ENCODE data around the gene SULT2B1.

Gene SULT2B1

DNA sequence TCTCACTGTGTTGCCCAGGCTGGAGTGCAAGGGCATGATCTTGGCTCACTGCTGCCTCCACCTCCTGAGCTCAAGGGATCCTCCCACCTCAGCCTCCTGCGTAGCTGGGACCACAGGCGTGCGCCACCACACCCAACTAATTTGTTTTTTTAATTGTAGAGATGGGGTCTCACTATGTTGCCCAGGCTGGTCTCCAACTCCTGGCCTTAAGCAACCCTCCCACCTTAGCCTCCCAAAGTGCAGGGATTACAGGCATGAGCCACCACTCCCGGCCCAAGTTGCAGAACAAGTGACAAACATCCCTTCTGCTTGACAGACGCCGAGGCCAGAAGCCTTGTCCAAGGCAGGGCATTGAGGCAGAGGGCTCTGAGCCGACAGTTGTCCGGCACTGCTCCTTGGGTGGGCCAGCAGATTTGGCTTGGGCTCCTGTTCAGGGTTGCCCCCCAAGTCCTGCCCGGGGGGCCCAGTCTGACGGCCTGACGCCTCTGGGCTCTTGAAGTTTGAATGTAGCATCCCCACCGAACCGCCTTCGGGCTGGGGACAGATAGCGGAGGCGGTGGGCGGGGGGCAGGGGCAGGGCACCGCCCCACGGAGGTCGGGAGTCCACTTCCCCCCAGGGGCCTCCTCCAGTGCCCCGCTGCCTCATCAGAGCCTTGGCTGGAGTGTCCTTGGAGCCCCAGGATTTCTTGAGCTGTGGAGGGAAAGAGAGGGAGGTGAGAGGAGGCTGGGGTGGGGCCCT is 48.9 kb downstream of the SULT2B1 start:
- no peak for DNase-seq (ENCODE audit: low read depth in 2 of 2)

DNA sequence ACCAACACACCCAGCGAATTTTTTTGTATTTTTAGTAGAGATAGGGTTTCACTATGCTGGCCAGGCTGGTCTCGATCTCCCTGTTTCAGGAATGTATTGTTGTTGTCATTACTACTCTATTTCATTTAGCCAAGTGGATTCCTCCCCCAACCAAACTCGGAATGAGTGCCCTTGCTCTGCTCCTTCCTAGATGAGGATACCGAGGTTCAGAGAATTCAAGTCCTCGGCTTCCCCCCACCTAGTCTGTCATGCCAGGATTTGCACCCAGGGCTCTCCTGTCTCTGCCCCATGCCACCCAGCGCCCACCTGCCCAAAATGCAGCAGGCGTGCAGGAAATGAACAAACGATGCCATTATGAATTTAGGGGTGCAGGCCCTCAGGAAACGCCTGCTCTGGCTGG is 51.0 kb downstream of the SULT2B1 start:
- no peak for DNase-seq (ENCODE audit: low read depth in 2 of 2)

DNA sequence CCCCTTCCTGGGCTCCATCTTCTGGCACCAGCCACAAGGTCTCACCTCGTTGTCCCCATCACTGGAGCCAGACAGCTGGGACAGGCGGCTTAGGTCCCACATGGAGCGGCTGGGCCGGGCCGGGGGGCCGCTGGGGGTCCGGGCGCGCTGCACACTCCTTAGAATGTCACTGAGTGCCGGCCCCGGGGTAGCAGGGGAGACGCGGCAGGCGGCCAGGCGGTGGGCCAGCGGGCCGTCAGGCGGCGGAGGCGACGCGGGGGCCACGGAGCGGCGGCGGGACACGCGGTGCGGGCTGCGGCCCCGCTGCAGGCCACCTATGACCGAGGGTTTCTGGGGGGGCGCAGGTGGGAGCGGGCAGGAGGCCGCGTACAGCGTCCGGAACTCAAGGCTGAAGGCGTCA is 51.5 kb downstream of the SULT2B1 start:
- no peak for DNase-seq (ENCODE audit: low read depth in 2 of 2)

DNA sequence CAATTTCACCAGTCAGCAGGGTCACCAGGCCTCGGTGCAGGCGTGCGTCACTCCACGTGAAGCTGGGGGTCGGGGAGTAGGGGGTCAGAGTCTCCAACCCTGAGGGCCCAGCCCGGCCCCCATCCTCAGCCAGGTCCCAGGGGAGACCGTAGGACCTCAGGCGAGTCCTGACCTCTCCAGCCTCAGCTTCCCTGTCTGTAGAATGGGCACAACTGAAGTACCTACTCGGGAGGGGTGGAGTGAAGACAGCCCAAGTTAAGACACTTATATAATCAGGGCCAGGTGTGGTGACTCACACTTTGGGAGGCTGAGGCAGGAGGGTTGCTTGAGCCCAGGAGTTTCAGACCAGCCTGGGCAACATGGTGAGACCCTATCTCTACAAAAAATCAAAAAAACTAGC is 51.9 kb downstream of the SULT2B1 start:
- DNase-seq (ENCODE audit: low read depth in 2 of 2): no peak

DNA sequence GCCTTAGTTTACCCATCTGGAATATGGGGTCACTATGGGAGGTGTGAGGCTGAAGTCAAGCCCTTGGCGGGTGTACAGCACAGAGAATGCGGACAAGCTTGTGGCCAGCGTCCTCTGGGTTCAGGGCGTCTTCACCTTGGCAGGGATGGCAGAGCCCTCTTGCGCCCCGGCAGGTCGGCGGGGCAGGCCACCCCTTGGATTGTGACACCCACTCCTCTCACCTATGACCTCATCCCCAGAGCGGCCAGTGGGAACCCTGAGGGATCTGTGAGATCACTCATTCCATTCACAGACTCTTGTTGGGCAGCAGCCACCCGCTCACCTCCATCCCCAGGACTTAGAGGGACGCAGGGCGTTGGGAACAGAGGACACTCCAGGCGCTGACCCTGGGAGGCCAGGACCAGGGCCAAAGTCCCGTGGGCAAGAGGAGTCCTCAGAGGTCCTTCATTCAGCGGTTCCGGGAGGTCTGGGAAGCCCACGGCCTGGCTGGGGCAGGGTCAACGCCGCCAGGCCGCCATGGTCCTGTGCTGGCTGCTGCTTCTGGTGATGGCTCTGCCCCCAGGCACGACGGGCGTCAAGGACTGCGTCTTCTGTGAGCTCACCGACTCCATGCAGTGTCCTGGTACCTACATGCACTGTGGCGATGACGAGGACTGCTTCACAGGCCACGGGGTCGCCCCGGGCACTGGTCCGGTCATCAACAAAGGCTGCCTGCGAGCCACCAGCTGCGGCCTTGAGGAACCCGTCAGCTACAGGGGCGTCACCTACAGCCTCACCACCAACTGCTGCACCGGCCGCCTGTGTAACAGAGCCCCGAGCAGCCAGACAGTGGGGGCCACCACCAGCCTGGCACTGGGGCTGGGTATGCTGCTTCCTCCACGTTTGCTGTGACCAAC is 54.7 kb downstream of the SULT2B1 start, which contains the start of gene SPACA4:
Gene SPACA4 (plus strand): TSS at position 280 of the 896 bp plus-strand sequence. CDS start 237 bp downstream, at position 517.
- no peak for DNase-seq (ENCODE audit: low read depth in 2 of 2)

DNA sequence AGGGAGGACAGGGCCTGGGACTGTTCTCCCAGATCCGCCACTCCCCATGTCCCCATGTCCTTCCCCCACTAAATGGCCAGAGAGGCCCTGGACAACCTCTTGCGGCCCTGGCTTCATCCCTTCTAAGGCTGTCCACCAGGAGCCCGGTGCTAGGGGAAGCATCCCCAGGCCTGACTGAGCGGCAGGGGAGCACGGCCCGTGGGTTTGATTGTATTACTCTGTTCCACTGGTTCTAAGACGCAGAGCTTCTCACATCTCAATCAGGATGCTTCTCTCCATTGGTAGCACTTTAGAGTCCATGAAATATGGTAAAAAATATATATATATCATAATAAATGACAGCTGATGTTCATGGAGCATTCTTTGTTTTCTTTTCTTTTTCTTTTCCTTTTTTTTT is 55.4 kb downstream of the SULT2B1 start:
- DNase-seq (ENCODE audit: low read depth in 2 of 2): no peak

DNA sequence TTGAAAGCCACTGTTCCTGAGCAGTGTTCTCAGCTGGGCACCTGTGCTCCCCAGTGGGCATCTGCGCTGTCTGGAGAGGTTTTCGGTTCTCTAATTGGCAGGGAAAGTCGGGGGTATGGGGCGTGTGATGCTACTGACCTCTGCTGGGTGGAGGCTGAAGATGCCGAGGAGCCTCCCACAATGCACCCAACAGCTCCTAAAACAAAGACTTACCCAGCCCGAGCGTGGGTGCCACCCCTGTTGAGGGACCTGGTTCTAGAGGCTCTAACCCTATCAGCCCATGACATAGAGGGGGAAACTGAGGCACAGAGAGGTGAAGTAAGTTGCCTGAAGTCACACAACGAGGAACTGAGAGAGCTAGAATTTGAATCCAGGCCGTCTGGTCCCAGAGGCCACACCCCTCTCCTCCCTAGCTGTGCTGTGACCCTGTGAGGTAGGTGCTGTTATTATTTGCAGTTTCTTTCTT is 56.9 kb downstream of the SULT2B1 start:
- DNase-seq (ENCODE audit: low read depth in 2 of 2): no peak

DNA sequence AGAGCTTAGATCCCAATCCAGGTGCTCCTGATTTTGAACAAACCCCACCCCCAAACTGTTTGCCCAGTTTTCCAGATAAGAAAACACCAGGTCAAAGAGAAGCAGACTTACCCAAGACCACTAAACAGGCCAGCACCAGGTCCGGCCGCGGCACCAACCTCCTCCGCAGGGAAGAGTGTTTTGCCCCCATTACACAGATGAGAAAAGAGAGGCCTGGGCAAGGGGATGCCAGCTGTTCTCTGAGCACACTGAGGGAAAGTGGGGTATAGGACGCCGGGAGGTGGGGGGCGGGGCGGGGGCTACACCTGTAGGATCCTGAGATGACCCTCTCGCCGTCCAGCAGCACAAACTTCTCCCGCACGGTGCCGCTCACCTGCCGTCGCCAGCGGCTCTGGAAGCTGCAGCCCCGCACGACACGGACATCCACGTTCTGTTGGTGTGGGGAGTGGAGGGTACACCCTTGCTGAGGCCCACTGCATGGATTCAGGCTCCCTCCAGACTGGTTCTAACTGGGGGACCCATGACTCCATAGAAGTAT is 57.7 kb downstream of the SULT2B1 start:
- no peak for DNase-seq (ENCODE audit: low read depth in 2 of 2)

DNA sequence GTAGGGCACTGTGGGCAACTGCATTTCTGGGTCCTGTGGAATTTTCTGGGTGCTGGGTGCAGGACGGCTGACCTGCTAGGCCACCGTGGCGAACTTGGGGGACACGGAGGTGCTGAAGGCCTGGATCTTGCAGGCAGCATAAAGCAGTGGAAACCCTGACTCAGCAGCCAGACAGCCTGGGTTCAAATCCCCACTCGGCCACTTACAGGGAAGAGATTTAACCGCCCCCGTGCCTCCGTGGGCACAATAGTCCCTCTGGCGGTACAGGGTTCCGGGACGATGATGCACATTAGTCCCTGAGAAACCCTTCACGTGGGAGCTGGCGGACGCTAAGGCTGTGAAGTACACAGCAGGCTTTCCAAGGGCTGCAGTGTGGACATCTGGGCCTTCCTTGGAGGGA is 59.9 kb downstream of the SULT2B1 start:
- DNase-seq (ENCODE audit: low read depth in 2 of 2): no peak

DNA sequence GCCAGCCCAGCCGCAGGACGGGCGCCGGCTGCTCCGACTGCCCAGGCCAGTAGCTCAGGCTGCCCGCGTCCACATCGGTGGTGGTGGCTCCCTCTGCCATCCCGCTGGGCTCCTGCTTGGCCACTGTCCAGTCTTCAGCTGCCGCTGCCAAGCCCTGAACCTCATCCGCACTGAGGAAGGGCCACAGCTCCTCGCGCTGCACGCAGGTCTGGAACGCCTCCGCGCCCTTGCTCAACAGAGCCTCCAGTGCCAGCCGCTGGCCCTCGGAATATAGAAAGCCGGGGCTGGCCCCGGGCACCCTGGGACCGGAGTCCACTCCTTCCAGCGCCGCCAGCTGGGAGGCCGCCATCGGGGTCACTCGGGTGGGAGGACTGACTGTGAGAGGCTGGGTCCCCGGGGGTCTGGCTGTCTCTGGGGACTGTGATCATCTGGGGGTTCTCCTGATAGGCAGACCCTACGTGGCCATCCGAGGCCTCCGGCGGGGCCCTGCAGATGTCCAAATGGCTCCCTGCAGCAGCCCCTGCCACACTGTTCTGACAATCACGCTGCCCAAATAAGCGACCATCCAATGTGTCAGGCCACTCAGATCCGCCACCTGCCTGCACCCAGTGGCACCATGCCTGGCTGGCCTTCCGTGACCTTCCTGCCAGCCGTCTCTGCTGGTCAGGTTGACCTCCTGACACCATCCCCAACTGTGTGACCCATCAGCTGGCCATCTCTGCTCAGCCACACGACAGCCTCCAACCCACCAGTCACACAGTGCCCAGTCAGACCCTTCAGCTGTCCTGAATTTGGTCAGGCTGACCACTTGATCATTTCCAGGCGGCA is 61.3 kb downstream of the SULT2B1 start:
- DNase-seq (ENCODE audit: low read depth in 2 of 2): no peak

DNA sequence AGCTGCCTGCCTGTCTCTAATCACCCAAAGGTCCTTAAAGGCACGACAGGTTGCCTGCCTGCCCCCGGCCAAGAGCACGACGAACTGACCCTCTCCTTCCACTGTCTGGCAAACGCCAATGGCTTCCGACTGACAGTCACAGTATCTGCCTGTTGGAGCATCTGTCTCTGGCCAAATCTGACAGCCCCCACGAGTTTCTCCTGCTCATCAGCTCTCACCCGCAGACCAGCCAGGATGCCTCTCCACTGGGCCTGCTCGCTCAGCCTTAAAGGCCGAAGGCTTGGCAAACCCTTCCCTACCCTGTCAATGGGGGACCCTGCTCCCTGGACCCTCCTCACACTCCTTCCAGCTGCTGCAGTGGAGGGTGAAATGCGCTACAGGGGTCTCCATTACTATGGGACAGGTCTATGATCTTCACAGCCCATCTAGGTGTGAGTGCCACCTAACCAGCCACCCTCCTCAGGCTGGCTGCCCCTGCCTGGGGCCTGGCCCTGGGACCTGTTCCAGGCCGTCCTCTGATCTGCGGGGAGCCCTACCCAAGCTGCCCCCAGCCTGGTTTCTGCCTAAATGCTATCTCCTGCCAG is 62.0 kb downstream of the SULT2B1 start:
- DNase-seq (ENCODE audit: low read depth in 2 of 2): no peak

DNA sequence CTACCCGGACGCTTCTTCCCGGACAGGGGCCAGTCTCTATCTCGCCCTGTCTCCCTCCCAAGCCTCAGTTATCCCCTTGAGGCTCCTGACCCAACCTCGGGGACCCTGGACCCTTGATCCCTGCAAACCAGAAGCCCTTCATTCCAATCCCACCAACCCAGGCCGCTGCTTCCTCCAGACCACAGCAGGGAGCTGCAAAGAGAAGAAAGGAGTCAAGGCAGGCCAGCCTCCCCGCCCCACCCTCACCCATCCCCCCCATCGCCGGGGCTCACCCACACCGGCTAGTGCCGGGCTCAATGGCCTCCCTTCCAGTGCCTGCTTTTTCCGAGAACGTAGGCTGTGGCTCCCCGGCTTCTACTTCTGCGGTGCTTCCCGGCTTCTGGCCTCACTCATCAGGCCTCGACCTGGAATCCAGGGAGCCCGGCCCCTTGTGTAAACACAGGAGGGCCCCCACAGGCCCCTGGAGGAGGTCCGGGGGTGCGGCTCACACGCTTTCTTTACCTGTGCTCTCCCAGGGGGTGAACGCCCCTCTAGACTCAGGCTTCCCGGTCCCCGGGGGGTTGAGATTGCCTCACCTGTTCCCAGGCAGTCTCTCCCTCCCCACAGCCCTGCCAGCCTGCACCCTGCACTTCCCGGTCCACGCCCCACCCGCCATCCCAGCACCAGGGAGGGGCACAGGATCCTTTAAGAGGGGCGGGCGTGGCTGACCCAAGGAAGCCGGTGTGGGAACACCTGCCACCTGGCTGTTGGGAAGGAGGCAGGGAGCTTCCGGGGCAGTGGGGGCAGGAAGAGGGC is 62.7 kb downstream of the SULT2B1 start, which contains the start of gene FAM83E:
Gene FAM83E (minus strand): TSS at position 641 of the 795 bp plus-strand sequence. CDS start 1,704 bp downstream, outside the sequence.
- no peak for DNase-seq (ENCODE audit: low read depth in 2 of 2)

DNA sequence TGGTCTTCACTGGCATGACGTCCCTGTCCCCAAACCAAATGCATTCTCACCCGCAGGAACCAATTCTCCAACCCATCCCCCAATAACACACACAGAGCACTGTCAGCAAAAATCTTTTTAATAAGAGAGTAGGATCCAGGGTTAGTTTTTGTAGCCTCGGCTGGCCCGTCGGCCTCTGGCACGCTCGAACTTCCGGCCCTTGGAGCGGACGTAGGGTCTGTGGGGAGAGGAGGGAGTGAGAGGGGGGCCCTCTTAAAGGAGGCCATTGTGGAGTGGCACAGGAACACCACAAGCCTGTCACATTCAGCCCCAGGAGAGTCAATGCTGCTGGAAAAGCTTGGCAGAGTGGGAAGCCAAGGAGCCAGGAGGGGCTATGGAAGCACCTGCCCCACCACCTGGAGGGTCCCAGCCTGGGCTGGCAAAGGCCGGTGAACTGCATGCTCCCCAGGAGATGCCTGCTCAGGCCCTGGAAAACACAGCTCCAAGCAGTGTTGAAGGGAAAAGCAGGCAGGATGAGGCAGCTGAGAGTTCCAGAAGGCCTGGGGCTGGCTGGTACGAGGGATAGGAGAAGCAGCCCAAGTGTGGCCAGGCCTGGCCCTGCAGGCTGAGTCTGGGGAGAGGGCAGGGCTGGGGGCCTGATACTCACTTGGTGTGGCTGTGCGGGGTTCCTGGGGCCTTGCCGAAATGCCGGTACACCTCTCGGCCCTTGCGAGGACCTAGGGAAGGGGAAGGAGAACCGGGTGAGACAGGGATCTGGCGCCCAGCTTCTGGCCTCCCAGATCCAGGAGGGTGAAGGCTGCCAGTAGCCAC is 63.5 kb downstream of the SULT2B1 start:
- DNase-seq (ENCODE audit: low read depth in 2 of 2): no peak

DNA sequence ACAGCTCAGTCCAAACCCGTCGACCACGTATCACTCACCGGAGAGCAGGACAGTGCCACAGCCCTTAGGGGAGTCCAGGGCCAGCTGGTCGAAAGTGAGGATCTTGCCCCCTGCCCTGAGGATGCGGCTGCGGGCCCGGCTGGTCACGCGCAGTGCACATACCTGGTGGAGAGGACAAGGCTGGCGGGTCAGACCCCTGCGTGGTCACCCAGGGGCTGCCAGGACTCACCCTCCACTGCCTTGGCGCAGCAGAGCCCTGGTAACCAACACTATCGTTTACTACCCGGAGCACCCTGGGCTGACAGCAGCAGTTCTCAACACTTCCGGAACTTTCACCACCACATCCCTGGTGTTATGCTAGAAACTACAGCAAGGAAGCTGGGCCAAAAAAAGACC is 64.1 kb downstream of the SULT2B1 start:
- DNase-seq (ENCODE audit: low read depth in 2 of 2): no peak

DNA sequence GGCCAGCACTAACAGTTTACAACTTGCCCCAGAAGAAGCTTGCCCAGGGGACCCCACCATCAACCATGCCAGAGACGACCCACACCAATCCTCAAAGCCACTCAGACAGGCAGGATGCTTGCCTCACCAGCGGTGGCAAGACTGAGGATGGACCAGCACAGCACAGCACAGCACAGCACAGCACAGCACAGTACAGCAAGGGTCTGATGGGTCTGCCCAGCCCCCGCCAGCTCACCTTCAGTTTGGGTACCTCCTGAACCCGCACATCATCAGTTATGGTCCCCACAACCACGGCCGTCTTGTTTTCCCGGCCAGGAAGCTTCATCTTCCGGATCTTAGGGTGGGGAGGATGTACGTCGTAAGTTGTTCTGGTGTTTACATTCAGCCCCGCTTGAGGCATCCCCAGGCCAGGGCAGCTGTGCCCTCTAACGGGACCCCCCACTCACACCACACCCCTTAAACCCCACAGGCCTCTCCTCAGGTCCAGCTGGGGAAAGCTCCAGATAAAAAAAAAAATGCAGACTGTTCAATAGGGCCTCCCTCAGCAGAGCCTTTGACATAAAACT is 64.6 kb downstream of the SULT2B1 start:
- no peak for DNase-seq (ENCODE audit: low read depth in 2 of 2)

DNA sequence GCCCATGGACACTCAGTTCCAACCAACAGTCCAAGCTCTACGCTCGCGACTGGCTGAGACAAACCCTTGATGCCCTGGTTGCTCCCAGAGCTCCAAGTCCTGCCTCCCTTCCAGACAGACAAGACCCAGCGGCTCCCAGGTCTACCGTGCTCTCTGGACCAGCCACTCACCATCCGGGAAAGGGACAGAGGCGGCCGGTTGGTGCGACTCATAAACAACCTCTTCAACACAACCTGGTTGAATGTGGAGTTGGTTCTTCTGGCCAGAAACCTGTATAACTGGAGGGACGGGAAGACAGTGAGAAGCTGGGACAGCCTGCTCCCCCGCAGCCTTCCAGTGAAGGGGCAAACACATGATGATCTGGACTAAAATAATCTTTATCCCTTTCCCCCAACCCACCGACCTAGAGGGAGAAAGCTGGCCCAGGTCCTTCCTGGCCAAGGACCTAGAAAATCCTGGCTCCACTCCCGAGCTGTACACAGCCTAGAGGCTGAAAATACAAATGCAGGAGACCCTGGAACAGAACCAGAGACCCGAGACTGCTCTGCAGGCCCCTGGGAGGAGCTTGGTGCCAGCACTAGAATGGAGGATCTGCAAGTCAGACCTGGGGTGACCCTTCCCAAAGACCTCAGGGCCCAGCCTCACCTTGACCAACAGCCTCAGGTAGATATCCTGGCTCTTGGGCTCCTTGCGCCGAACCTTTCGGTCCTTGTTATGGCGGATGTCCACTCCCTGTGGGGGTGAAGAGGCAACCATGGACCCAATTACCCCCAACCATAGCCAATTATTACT is 65.4 kb downstream of the SULT2B1 start:
- DNase-seq (ENCODE audit: low read depth in 2 of 2): no peak

DNA sequence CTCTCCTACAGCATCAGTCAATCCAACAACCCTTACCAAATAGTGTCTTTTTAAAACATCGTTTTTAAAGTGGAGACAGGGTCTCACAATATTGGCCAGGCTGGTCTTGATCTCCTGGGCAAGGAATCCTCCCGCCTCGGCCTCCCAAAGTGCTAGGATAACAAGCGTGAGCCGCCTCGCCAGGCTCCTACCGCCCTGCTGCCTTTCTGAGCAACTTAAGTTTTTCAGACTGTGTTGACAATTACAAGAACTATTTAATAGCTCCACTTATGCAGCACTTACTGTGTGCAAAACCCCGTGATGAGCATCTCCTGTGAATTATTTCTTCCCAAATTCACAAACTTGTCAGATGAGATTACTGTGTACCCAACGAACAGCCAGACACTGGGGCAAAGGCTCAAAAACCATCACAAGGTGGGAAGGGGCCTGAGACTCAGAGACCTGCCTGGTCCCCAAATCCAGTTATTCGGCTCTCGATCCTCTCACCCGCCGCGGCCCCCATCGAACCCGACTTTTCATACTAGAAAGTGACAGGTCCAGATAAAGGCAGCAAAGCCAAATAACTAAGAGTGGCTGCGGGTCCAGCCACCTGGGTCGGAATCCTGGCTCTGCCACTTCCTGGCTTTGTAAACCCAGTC is 66.4 kb downstream of the SULT2B1 start:
- no peak for DNase-seq (ENCODE audit: low read depth in 2 of 2)
